CD14-positive monocyte (primary cell): ENCODE data around the gene RIMS1. TPM values are rescaled to one million over a fixed set of nuclear protein-coding genes. Genes with fewer than 3 reads are reported as not detected.

Experiments
- DNase-seq, 3 donors: peaks; one replicate each; pipeline ENCODE4 v3.0.0-alpha.2; 2011 to 2022
- H2AFZ ChIP-seq: 2 replicates; pipeline ENCODE4 v1.6.0; 2012; ENCODE audit warnings: mild to moderate bottlenecking, low read depth, low read length, inconsistent platforms; ENCODE audit not compliant: insufficient read depth, poor library complexity, severe bottlenecking
- H3K27ac ChIP-seq, 2 donors: 1 replicate in 1 of 2; 2 replicates in 1 of 2; pipeline ENCODE4 v1.5.1; 2012 to 2013; ENCODE audit warnings: low read length in 2 of 2, control low read depth in 1 of 2, inconsistent platforms in 1 of 2, low read depth in 1 of 2, mild to moderate bottlenecking in 1 of 2
- H3K27me3 ChIP-seq, 2 donors: one replicate each; pipeline versions ENCODE4 v1.6.0 to v1.6.1; 2011 to 2013; ENCODE audit warnings: low read length in 2 of 2; ENCODE audit not compliant: control insufficient read depth in 2 of 2, insufficient read depth in 2 of 2
- H3K36me3 ChIP-seq, 2 donors: replicated peaks in 1 of 2; 1 replicate in 1 of 2; 2 replicates in 1 of 2; pipeline versions ENCODE4 v1.5.1 to v1.6.1; 2012 to 2013; ENCODE audit warnings: low read length in 2 of 2, control low read depth in 1 of 2, inconsistent platforms in 1 of 2, mild to moderate bottlenecking in 1 of 2; ENCODE audit not compliant: insufficient read depth in 2 of 2, control insufficient read depth in 1 of 2
- H3K4me1 ChIP-seq, 2 donors: 1 replicate in 1 of 2; 2 replicates in 1 of 2; pipeline versions ENCODE4 v1.5.1 to v1.6.1; 2012 to 2013; ENCODE audit warnings: low read length in 2 of 2, control low read depth in 1 of 2, inconsistent platforms in 1 of 2, mild to moderate bottlenecking in 1 of 2, moderate library complexity in 1 of 2; ENCODE audit not compliant: insufficient read depth in 2 of 2, control insufficient read depth in 1 of 2
- H3K4me2 ChIP-seq: replicated peaks from 2 replicates; pipeline ENCODE3; 2012; ENCODE audit warnings: low read length, moderate library complexity, mild to moderate bottlenecking; ENCODE audit not compliant: poor library complexity, severe bottlenecking; ENCODE audit errors: extremely low read depth
- H3K4me3 ChIP-seq, 3 experiments: fragments of 200-600 bp in 1 of 3; sonication (generic) in 1 of 3; replicated peaks in 1 of 3; 1 replicate in 2 of 3; 2 replicates in 1 of 3; pipeline ENCODE4 v1.5.1; 2011 to 2013; ENCODE audit warnings: low read length in 3 of 3, mild to moderate bottlenecking in 3 of 3, control low read depth in 2 of 3, low read depth in 2 of 3, inconsistent platforms in 1 of 3, moderate library complexity in 1 of 3
- H3K79me2 ChIP-seq: 2 replicates; pipeline ENCODE4 v1.6.0; 2012; ENCODE audit warnings: mild to moderate bottlenecking, control low read depth, inconsistent platforms, low read length, moderate library complexity; ENCODE audit not compliant: insufficient read depth
- H3K9ac ChIP-seq: 2 replicates; pipeline ENCODE4 v1.6.0; 2017; ENCODE audit warnings: low read length, mild to moderate bottlenecking; ENCODE audit not compliant: insufficient read depth, poor library complexity, severe bottlenecking
- H3K9me3 ChIP-seq, 2 donors: replicated peaks in 1 of 2; 1 replicate in 1 of 2; 2 replicates in 1 of 2; pipeline versions ENCODE4 v1.5.1 to v1.6.1; 2012 to 2013; ENCODE audit warnings: low read length in 2 of 2, control low read depth in 1 of 2; ENCODE audit not compliant: control insufficient read depth in 1 of 2, insufficient read depth in 1 of 2
- H4K20me1 ChIP-seq: 2 replicates; pipeline ENCODE4 v1.6.0; 2012; ENCODE audit warnings: mild to moderate bottlenecking, low read length, control low read depth, moderate library complexity; ENCODE audit not compliant: insufficient read depth
- H3K27ac Mint-ChIP-seq, 7 donors: one replicate each; pipeline ENCODE4 v1.8.0; 2020; ENCODE audit warnings: mild to moderate bottlenecking in 7 of 7, mixed read lengths in 7 of 7, moderate library complexity in 6 of 7, inconsistent platforms in 2 of 7
- H3K27me3 Mint-ChIP-seq, 3 donors: one replicate each; pipeline ENCODE4 v1.8.0; 2021 to 2022; ENCODE audit warnings: low read depth in 3 of 3, mild to moderate bottlenecking in 3 of 3, mixed read lengths in 3 of 3, moderate library complexity in 3 of 3, inconsistent platforms in 1 of 3
- H3K36me3 Mint-ChIP-seq, 2 donors: one replicate each; pipeline ENCODE4 v1.8.0; 2020; ENCODE audit warnings: mixed read lengths in 2 of 2, inconsistent platforms in 1 of 2, mild to moderate bottlenecking in 1 of 2
- H3K4me1 Mint-ChIP-seq: one replicate; pipeline ENCODE4 v1.8.0; 2020; ENCODE audit warnings: mild to moderate bottlenecking, mixed read lengths
- H3K4me3 Mint-ChIP-seq, 2 donors: one replicate each; pipeline ENCODE4 v1.8.0; 2020; ENCODE audit warnings: mild to moderate bottlenecking in 2 of 2, mixed read lengths in 2 of 2, moderate library complexity in 1 of 2
- H3K9me3 Mint-ChIP-seq, 7 donors: one replicate each; pipeline ENCODE4 v1.8.0; 2020 to 2022; ENCODE audit warnings: mixed read lengths in 7 of 7, mild to moderate bottlenecking in 6 of 7, moderate library complexity in 6 of 7, inconsistent platforms in 2 of 7
- whole genome bisulfite sequencing: methylation state at CpG from one replicate; pipeline ENCODE4 v1.1.5; 2013; ENCODE audit warnings: missing lambda C conversion rate; ENCODE audit not compliant: insufficient coverage; 5-methylcytosine and 5-hydroxymethylcytosine counted together
- intact Hi-C, 2 donors: fragments of 100-400 bp; cut with micrococcal nuclease; formaldehyde crosslinking; loops; one replicate each; pipeline versions ENCODE4 v1.15.0 to v1.15.1; 2023
- polyA plus RNA-seq, 3 donors: library from polyadenylated mRNA; depleted of rRNA in 1 of 3; unstranded in 2 of 3; stranded (reverse) in 1 of 3; fragments of 300-500 nt in 2 of 3; fragments of >200 nt in 1 of 3; fragmentation: Illumina TruSeq in 2 of 3; gene quantifications; 1 replicate in 2 of 3; 2 replicates in 1 of 3; pipeline ENCODE4 v1.2.3, GENCODE V29; 2012 to 2021
- TF ChIP-seq, protein P1 (sequence below): fragments of 200-600 bp; IDR thresholded peaks from one replicate; pipeline ENCODE4 v1.8.0; 2022; ENCODE audit warnings: antibody characterized with exemption, mild to moderate bottlenecking

The RIMS1 gene
- polyA plus RNA-seq, 3 donors = not detected

DNA sequence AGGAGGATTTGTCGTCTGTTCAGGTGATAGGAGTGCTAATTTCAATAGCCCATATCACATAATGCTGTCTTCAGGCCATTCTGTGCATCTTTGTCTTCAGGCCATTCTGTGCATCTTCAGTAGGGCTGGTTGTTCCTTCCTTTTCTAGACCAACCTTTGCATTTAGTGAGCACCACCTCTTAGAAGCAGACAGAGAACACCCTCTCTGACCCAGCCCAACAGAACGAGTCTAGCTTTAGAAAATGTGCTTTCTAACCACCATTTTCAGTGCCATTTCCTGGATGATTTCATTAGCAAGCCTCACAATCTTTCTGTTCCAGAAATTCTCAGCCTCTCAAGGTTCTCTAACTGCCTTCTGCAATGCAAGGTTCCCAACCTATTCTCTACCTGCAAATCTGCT, 520.2 kb downstream of the RIMS1 start:
- intact Hi-C loops = no loop called here
- no peaks in the 10 kb centered on the region for H3K36me3 ChIP-seq
- Mint-ChIP-seq H3K36me3 (no peaks in the 10 kb centered on the region), H3K27ac (no peak overlapping the region), H3K9me3 (no peaks in the 10 kb centered on the region), H3K27me3 (peaks cover 0 to 5% (median 2%) of the 10 kb centered on the region in 3 donors), H3K4me3 (no peak overlapping the region), H3K4me1 (no peaks in the 10 kb centered on the region)
- H3K79me2 ChIP-seq = no peaks in the 10 kb centered on the region
- no peak overlapping the region for H2AFZ ChIP-seq
- WGBS = 27% methylated on average over 1 of the region's 2 CpGs
- no peak for DNase-seq
- H3K27ac ChIP-seq = no peak overlapping the region
- no peak overlapping the region for H3K9ac ChIP-seq
- no peaks in the 10 kb centered on the region for H4K20me1 ChIP-seq
- no peak overlapping the region for H3K4me3 ChIP-seq
- TF ChIP-seq, protein P1, sequence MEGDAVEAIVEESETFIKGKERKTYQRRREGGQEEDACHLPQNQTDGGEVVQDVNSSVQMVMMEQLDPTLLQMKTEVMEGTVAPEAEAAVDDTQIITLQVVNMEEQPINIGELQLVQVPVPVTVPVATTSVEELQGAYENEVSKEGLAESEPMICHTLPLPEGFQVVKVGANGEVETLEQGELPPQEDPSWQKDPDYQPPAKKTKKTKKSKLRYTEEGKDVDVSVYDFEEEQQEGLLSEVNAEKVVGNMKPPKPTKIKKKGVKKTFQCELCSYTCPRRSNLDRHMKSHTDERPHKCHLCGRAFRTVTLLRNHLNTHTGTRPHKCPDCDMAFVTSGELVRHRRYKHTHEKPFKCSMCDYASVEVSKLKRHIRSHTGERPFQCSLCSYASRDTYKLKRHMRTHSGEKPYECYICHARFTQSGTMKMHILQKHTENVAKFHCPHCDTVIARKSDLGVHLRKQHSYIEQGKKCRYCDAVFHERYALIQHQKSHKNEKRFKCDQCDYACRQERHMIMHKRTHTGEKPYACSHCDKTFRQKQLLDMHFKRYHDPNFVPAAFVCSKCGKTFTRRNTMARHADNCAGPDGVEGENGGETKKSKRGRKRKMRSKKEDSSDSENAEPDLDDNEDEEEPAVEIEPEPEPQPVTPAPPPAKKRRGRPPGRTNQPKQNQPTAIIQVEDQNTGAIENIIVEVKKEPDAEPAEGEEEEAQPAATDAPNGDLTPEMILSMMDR = no peak
- H3K9me3 ChIP-seq = no peaks in the 10 kb centered on the region
- no peaks in the 10 kb centered on the region for H3K4me1 ChIP-seq
- H3K4me2 ChIP-seq = no peak overlapping the region
- H3K27me3 ChIP-seq = no peaks in the 10 kb centered on the region

DNA sequence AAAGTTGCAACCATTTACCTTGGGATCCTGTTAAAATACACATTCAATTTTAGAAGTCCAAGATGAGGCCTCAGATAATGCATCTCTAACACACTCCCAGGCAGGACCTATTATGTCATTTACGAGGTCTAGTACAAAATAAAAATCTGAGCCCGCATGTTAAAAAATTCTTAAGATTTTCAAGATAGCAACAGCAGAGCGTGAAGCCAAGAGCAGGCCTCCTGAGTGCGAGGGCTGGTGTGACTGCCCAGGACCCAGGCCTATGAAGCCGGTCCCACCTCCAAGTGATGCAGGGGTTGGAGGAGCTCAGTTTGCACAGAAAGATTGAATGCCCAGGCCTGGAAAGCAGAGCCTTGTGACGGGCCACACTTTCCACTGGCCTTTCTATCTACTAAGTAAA, 524.4 kb downstream of the RIMS1 start:
- Mint-ChIP-seq H3K9me3 (no peaks in the 10 kb centered on the region), H3K27ac (no peak overlapping the region), H3K4me3 (no peak overlapping the region), H3K27me3 (peaks cover 0 to 6% (median 4%) of the 10 kb centered on the region in 3 donors), H3K36me3 (no peaks in the 10 kb centered on the region), H3K4me1 (no peaks in the 10 kb centered on the region)
- no peaks in the 10 kb centered on the region for H3K4me1 ChIP-seq
- H4K20me1 ChIP-seq = no peaks in the 10 kb centered on the region
- H3K27ac ChIP-seq = no peak overlapping the region
- TF ChIP-seq, protein P1 = no peak
- no peak overlapping the region for H3K4me3 ChIP-seq
- H3K4me2 ChIP-seq = no peak overlapping the region
- DNase-seq = no peak
- H2AFZ ChIP-seq = no peak overlapping the region
- H3K9me3 ChIP-seq = no peaks in the 10 kb centered on the region
- H3K27me3 ChIP-seq = peaks cover 0 to 2% of the 10 kb centered on the region in 2 donors
- intact Hi-C loops = loop anchor here (5.0 to 10.0 kb wide), 2 partner anchors 174 to 722 kb away; no protein-coding TSS in a partner anchor
- no peak overlapping the region for H3K9ac ChIP-seq
- no peaks in the 10 kb centered on the region for H3K36me3 ChIP-seq
- 85% methylated on average over 3 of the region's 6 CpGs for WGBS
- no peaks in the 10 kb centered on the region for H3K79me2 ChIP-seq
